GM21723 (cell line): Measurements from ENCODE around the gene BACH1.

ENCODE experiments used
- ATAC-seq: cut with Tn5 transposase; IDR thresholded peaks from one replicate; pipeline ENCODE4 v1.9.1; 2021; ENCODE audit warnings: mild to moderate bottlenecking, moderate library complexity; ENCODE audit not compliant: unreplicated experiment

Gene BACH1

DNA sequence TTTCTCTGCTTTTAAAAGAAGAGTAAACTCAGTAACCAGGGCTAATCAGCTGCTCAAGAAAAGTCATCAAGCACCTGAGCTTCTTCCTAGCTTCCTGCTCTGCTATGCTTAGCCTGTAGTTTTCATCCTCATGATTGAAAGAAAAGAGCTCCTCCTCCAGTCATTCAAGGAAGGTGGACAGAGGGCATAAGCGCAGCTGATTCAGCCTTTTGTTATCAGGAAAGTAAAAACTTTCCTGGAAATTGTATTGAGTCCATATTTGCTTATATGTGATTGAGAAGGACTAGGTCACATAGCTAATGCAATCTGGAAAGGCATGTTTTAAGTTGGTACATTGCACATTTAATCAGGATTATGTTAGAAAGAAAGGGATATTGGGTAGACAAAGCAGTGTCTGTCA is 8.5 kb upstream of the BACH1 start:
- ATAC-seq = no peak

DNA sequence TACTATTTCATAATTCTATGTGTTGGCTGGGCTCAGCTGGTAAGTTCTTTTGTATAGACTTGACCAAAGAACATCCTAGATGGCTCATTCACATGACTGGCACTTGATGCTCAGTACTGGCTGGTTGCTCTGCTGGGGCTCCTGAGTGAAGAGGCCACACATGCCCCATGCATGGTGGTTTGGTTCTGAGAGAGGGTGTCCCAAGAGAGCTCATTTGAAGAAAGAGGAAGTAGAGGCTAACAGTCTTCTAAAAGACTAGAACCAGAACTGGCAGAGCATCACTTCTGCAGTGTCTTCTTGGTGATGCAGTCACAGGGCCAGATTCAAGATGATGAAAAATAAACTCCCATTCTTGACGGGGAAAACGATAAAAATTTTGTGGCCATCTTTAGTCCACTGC is 5.2 kb upstream of the BACH1 start:
- peak; percentile 83 for ATAC-seq

DNA sequence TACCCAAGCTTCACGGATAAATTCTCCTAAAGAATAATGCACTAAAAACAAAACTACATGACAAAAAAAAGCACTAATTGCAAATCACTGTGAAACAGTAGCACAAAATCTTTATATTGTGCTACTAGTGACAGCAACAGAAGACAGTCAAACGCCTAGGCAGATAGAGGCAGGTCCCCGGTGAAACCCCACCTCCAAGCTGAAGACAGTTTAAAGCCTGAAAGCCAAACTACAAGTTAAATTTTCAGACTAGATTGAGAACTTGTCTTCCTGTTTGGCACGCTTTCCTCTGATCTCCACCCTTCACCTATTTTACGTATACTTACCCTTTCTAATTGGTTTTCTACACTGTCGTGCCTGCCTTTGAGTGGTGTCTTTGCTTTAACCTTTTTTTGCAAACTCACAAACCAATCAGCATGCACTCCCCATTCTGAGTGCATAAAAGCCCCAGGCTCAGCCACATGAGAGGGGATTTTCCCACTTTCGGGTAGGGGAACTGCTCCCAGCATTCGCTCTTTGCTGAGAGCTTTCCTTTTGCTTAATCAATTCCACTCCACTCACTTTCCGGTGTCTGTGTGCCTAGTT is 3.6 kb upstream of the BACH1 start:
- no peak for ATAC-seq

DNA sequence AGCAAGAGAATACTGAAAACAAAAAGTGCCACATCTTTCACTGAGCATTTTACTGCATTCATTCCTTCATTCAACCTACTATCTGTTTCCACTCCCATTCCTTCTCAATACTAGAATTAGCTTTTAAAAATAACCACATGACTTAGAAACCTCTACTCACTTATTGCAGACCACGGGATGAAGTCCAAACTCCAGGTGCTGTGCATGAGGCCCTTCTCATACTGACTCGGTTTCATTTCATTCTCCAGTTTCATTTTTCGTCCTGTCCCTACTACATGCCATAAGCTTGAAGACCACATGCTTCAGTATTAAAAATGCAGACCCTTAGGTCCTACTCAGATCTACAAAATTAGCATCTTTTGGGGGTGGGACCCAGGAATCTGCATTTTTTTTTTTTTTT is 2.3 kb upstream of the BACH1 start:
- ATAC-seq = no peak

DNA sequence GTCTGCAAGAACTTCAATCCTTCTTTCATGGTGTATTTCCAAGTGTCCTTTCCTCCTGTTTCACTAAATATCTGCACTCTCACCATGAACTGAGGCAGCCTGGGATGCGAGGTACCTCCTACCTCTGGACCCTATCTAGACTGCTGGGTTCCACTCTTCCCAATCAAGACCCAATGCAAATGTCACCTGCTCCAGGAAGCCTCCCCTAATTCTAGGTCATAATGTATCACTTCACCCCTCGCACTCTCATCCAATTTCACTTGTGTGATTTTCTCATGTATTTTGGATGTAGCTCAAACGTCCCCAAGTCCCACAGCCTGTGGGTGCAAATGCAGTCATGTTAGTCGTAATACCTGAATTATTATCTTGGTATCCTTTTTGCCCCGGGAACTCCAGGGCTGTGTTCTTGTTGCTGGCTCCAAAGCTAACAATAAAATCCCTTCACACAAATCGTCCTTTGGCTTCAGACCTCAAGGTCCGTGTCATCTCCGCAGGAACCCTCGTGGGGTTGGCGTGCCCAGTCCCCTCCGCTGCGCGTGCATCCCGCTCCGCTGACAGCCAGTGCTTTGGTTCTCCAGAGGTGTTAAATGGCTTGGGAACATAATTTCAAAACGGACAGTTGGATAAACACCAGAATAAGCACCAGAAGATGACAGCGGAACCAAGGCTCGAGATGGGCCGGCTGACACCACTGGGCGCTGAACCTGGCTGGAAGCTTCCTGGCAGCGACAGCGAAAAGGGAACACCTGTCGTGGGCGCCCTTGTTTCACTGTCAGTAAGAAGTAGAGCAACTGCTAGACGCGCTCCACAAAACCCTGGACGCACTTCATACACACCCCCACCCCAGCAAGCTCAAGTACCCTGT is 1.0 kb upstream of the BACH1 start:
- no peak for ATAC-seq

DNA sequence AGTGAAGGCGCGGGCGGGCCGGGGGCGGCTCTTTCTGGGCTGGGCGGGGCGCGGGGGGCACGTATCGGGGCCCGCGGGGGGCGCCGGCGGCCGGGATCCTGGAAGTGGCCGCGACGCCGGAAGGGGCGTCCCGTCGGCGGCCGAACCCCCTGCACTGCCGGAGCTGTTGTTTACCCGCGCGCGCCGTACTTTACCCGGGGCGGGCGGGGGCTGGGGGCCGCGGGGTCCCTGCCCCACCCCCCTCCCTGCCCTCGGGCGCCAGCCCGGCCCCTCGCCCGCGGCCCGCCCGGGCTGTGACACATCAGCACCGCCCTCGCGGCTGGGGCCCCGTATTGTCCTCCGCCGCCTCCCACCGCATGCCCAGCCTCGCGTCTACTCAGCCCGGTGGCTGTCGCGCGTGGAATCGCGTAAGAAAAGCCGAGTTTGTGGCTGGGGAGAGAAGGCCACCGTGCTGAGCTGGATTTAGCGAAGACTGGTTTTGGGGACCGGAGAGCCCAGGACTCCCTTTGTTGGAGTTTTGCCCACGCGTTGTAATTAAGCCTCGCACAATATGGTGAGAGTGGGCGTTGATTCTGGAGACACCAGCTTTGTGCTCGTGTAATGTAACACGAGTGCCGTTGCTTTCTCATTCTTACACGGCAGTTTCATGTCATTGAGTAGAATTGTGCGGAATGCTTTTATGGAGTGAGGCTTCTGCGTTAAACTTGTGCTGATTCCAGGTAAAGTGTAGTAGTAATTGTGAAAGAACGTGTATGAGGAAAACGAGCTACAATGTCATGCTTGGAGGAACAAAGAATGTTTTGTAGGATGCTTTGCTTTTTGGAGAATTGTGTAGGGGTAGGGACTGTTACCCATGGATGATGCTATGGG is 559 bp downstream of the BACH1 start:
- peak; percentile 19 for ATAC-seq

DNA sequence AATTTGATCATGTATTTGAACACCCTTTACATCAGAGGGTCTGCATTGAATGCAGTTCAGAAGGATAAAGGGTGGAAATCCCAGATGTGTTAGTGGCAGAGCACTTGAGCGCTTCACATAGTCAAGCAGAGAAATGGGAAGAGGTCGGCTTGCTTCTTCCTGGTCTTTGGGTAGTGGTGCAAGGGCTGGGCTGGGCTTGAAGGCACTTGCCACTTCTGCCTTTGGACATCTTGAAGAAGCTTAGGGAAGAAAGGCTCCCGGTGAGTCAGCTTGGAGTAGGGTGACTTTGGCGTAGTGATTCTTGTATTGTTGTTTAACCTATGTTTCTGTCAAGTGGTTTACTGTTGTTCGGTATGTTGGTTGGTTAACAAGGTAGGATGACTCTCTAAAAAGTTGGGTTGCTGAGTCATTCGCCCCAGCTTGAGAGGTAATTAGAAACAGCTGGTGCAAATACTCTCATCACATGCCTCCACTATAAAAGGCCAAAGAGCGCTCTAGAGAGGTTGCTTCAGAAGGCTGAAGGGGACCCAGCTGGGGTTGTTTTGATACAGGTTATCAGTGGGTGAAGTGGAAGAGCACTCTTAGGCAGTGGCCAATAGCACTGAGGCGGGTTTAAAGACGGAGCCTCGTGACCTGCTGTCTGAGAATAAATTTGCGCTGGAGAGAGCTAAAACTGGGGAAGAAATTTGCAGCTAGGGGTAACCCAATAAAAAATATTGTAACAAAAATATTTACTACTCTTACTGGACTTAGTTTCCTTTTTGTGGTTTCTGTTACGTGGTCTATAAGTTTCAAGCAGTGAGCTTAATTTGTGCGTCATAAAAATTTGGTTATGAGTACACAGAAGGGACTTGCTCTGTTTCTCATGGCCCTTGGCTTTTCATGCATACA is 1.4 kb downstream of the BACH1 start:
- ATAC-seq = peak; percentile 72

DNA sequence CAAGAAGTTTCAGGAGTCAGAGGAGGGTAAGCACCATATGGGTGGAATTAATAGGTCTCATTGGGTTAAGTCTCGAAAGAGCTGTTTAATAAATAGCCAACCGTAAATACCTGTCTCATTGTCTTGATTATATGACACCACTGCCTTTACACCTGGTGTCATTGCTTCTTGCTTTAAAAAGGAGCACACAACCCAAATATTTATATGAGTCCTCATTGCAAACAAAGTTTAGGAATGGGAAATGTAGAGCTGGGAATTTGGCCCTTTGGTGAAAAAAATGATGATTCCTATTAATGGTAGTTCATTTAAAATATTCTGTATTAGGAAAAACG is 2.1 kb downstream of the BACH1 start:
- ATAC-seq = no peak

DNA sequence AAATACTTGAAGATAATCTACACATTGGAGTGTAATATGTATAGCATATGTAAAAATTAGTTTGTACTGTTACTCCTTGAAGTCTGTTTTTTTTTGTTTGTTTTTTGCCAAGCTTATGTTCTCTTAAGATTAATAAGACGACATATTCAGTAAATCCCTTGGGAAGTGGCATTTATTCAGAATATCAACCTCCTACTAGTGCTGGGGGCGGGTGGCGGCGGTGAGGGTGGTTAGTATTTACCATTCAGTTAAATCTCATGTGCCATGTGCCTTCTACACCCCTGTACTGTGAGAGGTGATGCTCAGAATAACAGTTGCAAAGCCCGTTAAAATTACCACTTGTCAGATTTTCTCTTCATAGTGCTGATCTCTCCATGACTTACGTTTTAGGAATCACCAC is 3.0 kb downstream of the BACH1 start:
- no peak for ATAC-seq

DNA sequence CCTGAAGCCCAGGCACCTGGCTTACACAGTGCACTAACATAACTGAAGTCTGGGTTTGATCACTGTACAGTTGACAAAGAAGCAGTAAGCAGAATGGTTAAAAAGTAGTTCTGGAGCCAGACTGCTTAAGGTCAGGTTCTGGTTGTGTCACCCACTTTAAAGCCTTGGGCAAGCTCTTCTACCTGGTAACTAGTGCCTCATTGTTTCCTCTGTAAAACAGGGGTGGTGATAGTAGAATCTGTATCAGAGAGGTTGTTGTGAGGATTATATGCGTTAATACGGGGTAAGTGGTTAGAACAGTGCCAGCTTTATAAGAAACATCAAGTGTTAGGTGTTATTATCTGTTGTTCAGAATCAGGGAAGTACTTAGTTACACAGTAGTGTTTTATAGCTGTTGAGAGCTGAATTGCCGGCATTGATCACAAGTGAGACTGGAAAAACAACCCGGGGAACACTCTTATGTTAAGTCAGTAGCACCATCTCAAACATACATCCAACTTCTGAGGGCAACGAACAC is 3.7 kb downstream of the BACH1 start:
- no peak for ATAC-seq

DNA sequence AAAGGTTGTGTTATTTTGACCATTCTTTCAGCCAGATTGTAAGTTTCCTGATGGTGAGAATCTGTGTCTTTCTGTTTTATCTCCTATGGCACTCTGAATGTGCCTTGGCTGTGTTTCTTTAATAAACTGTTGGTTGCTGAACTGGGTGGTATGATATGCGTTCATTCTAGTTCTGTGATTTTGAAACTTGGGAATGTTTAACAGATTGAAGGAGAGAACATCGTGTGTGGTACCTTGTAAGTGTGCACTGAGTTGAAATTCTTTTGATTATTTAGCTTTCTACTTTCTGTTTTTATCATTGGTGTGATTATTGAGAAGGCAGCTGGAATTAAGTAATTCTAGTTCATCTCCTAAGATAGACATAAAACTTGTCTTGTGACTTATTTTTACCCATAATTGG is 4.6 kb downstream of the BACH1 start:
- no peak for ATAC-seq

DNA sequence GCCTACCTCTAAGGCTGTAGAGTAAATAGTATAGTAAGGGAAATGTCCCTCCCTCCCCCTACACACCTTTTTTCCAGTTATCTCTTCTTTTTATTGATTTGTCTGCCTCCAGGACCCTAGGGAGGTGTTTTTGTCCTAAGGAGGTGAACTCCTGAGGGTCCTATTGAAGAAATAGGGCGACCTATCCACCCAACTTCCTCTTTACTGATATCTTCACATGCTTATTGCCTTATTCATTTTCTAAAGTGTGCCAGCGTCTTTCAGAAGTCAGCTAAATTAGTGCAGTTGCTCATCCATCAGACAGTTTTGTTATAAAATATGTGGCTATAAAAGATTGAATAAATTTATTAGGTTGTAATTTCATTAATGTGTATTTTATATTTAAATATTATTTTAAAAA is 5.9 kb downstream of the BACH1 start:
- ATAC-seq = no peak

DNA sequence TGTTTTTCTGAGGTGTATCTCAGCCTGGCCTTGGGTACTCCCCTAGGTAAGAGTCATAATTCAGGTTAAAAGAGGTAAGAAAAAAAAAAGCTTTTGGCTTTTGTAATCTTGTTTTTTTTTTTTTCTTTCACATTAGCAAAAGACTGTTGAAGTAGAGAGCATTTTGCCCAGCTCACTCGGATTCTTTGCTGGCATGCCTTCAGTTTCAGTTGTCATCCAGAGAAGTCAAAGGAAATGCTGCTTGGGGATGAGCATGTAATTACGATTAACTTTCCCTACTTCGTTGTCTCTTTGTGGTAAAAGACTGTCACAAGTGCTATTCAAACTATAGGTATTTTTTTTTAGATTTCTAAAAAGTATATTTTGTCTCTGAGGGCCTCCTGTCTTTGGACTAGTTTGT is 6.3 kb downstream of the BACH1 start:
- ATAC-seq = no peak

DNA sequence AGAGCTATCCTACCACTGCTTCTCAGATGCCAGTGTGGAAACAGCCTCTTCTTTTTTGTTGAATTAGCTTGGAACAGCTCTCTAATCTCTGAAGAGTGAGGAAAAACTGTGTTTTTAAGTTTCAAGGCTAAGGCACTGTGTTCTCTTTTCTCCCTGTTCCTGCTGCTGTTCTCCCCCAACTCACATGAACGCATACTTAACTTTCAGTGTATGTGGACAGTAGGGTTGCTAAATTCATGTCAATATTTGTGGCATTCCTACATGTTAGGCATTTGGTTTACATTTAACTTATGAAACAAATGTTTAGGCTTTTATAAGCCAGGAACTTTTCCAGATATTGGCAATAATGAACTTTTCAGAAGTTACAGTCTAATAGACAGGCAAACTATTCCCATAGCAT is 6.8 kb downstream of the BACH1 start:
- no peak for ATAC-seq

DNA sequence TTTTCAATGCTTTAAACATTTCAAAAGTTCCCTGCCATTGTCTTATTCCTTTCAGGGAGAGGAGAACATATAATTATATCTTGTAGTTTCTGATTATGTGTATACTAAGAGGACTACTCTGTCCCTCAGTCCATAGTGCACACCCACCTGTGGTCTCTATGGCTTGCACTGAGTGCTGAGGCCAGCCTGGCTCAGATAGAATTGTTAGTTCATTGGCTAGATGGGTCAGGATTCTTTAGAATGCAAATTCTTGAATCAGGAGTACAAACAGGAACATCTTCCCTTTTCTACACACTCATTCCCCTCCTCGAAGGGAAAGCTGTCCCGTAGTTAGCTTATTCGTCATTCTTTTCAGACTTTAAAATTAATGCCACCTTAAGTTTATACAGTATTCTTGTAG is 8.2 kb downstream of the BACH1 start:
- peak; percentile 45 for ATAC-seq

DNA sequence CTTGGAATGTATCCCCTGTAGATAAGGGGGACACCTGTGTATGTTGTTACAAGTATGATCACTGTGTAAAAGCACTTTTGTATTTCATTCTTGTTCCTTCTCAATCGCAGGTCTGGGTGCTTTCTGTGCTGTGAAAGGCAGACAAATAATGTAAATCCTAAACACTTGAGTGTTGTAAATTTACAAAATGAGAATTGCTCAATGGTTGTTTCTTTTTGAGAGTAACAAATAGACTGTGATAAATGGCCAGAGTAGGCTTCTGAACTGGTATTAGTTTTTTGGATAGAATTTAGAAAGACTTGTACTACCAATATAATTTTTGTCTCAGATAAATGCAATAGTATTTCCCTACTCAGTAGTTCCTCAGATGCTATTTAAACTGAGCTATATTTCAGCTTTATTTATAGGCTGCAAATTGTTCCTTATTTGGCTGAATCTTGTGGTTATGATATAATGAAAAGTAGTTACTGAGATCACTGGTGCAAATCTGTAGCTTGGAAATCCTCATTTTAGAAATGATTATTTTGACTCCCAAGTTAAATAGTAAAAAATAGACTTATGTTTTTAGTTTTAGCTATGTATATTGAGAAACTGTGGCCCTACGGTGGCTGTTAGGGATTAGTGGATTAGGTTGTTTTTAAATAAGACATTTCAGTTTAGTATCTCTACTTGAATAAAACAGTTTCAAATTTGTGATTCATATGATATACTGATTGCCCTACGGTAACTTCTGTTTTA is 9.2 kb downstream of the BACH1 start:
- ATAC-seq = no peak

DNA sequence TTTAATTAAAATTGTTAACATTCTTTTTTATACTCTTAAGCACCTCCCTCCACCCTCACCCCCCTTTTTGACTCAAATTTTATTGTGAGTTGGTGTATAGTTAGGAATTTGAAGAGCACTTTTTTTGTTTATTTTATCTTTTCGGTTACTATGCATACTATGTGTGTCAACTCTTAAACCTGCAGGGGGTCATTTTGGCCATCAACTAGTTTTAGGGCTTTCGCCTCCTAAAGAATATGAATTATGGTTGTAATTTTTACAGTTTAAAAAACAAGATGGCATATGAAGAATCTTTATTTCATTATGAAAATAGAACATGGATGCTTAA is 9.7 kb downstream of the BACH1 start:
- ATAC-seq = no peak

DNA sequence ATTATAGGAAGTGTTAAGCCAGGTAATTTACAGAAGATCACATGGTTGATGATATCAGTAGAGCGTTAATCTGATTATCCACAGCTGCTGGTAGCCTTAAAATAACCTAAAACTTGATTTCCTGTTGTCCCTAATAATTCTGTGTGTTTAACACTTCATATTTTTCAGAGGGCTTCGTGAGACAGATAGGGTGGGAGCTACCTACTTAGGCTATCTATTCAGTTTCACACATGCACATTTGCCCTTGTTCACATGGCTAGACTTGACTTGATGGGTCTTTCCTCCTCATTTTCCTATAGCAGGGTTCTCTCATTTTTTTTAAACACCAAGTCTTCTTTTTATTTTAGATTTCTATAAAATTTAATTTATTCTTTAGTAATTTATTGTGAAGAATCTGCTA is 11.0 kb downstream of the BACH1 start:
- ATAC-seq = no peak

DNA sequence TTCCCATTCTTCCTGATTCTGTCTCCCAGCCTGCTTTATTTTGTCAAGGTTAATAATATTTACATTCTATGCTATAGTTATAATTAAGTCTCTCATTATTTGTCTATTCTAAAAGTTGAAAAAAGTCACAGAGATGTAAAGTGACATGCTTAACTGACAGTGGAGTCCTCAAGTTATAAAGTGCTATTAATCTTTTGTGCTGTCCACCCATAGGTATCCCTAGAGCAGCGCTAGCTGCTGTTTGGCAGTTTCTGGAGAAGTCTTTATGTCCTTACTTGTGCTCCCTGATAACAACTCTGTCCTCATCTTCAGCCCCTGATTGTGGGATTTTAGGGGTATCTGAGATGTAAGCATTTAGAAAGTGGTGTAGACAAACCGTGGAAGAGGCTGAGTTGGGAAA is 13.1 kb downstream of the BACH1 start:
- no peak for ATAC-seq

DNA sequence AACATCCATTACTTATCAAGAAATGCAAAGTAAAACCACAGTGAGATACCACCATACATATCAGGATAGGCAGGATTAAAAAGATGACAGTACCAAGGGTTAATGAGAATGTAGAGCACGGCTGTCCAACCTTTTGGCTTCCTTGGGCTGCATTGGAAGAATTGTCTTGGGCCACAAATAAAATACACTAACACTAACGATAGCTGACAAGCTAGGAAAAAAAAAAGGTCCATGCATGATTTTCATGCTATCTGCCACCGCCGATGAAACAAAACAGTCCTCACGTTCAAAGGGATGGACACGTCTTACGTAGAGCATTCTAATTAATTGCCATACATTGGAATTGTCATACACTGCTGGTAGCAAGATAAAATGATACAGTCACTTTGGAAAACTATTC is 14.3 kb downstream of the BACH1 start:
- no peak for ATAC-seq
